SK-N-MC (cell line): Measurements from ENCODE around the gene MACROD2.

Source experiments
- DNase-seq: peaks from one replicate; pipeline ENCODE4 v3.0.0-alpha.2; 2011; ENCODE audit warnings: low read depth, low spot score
- H3K27ac ChIP-seq: fragments of 200-600 bp; sonication (generic); 2 replicates; pipeline ENCODE4 v1.5.1; 2016; ENCODE audit warnings: mixed run types
- H3K36me3 ChIP-seq: fragments of 200-600 bp; sonication (generic); 2 replicates; pipeline ENCODE4 v1.6.1; 2017; ENCODE audit warnings: antibody characterized with exemption, low read length, mixed read lengths; ENCODE audit not compliant: insufficient read depth
- H3K4me3 ChIP-seq: fragments of 200-600 bp; sonication (generic); 2 replicates; pipeline ENCODE4 v1.5.1; 2016
- H3K9ac ChIP-seq: fragments of 200-600 bp; sonication (generic); 2 replicates; pipeline ENCODE4 v1.8.0; 2017; ENCODE audit warnings: mixed run types, mixed read lengths; ENCODE audit not compliant: insufficient read length
- H3K9me3 ChIP-seq: fragments of 200-600 bp; sonication (generic); 2 replicates; pipeline ENCODE4 v1.6.1; 2017; ENCODE audit warnings: low read depth, mild to moderate bottlenecking, antibody characterized with exemption, low read length, moderate library complexity, mixed read lengths
- EZH2 ChIP-seq: fragments of 200-600 bp; sonication (generic); IDR thresholded peaks from one replicate; pipeline ENCODE4 v1.6.1; 2017; ENCODE audit warnings: antibody characterized with exemption
- FOXP2 ChIP-seq: optimal IDR thresholded peaks from 2 replicates; pipeline ENCODE3; 2011; ENCODE audit warnings: mild to moderate bottlenecking, moderate library complexity; ENCODE audit not compliant: insufficient read depth; ENCODE audit errors: extremely low read length, control extremely low read depth
- POLR2AphosphoS5 ChIP-seq: IDR thresholded peaks from 2 replicates; pipeline ENCODE4 v1.6.1; 2012; ENCODE audit warnings: mild to moderate bottlenecking, low read depth, low read length, borderline replicate concordance

MACROD2 gene

DNA sequence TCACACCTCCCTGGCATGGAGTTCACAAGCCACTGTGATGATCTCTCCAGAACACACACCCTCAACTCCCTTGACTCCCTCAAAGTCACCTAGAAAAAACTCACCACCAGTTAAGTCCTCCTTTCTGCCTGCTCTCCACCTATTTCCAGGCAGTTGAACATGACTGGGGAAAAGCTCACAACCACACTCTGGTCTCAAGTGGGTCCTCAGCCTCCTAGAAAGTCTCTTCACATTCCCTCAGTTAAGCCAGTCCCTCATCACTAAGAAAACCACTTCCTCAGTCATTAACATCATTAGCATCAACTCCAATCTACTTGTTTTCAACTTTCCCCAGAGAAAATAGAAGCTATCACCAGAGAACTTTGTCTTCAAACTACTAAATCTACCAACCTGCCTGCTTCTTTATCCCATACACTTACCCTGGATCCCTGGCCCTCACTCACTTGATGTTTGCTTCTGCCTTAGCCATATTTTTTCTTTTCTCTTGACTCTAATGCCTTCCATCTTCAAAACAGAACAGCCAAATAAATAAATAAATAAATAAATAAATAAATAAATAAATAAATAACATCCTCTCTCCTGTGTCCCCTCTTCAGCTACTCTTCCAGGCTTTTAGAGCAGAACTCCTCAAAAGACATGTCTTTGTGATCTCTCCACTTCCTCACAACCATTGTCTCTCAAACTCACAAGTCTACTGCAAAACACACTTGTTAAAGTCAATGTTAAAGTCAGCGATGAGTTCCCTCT is 1084.5 kb downstream of the MACROD2 start:
- no peak for TF ChIP-seq EZH2
- no peak for TF ChIP-seq POLR2AphosphoS5
- TF ChIP-seq FOXP2 = no peak
- H3K4me3 ChIP-seq = no peak overlapping the region
- H3K27ac ChIP-seq = no peak overlapping the region
- DNase-seq = no peak
- no peaks in the 10 kb centered on the region for H3K9me3 ChIP-seq
- no peaks in the 10 kb centered on the region for H3K36me3 ChIP-seq
- H3K9ac ChIP-seq = no peak overlapping the region

DNA sequence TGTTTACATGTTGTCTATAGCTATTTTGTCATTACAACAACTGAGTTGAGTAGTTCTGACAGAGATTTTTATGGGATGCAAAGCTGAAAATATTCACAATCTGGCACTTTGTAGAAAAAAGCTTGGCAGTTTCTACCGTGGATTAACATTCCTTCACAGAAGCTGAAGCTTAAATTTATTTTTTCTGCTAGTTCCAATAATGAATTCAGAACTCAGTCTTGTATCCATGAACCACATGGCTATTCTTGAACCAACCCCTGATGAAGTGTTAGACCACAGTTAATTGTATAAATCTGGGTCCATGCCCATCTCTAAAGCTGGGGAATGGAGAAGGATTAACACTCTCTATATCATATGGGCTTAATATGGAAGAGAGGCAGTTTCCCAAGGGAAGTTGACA is 1085.9 kb downstream of the MACROD2 start:
- no peaks in the 10 kb centered on the region for H3K36me3 ChIP-seq
- H3K4me3 ChIP-seq = no peak overlapping the region
- no peak for TF ChIP-seq POLR2AphosphoS5
- no peak for TF ChIP-seq EZH2
- TF ChIP-seq FOXP2 = no peak
- no peak overlapping the region for H3K9ac ChIP-seq
- no peak overlapping the region for H3K27ac ChIP-seq
- no peak for DNase-seq
- no peaks in the 10 kb centered on the region for H3K9me3 ChIP-seq

DNA sequence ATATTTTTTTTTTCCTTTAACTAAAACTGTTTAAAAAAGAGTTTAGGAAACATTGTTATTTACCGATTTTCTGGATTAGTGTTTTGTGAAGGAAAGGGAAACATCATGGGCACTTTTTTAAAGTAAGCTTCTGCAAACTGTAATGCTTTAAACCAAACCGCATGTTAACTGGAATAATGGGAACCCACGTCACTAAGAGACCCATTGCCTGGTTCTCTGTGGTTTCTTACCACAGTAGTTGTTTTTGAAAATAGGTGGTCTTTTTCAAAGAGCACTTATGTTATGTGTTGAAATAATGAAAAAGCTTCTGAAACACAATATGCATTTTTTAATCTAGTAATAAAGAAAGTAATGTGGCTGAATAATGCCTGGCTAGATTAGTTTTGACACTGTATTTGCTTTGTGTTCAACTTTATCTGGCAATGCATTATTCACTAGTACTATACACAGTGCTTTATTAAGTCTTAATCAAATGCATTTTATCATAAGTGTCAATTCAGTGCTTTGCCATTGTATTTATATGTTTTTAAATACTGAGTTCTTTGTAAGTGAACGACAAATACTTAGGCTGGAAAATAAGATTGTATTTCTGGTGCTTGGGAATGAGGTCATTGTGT is 1096.2 kb downstream of the MACROD2 start:
- Histone ChIP-seq H3K36me3 (no peaks in the 10 kb centered on the region), H3K27ac (no peak overlapping the region), H3K4me3 (no peak overlapping the region), H3K9me3 (no peaks in the 10 kb centered on the region), H3K9ac (no peak overlapping the region)
- no peak for TF ChIP-seq POLR2AphosphoS5
- no peak for TF ChIP-seq EZH2
- TF ChIP-seq FOXP2 = no peak
- no peak for DNase-seq

DNA sequence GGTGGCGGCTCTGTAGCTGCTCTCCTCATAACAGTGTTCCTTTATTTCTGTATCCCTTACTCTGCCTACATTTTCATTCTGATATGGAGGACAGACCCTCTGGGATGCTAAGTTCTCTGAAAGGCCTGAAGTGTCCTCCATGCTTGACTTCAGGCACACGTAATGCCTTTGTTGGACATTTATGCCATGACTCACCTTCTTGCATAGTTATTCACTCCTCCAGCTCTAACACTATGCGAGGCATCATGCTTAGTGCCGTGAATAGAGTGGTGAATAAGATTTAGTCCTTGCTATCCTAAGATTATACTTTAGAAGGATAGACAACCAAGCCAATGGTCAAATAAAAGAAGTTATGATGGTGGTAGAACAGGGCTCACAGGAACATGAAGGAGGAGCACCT is 1103.0 kb downstream of the MACROD2 start:
- no peaks in the 10 kb centered on the region for H3K9me3 ChIP-seq
- H3K27ac ChIP-seq = no peak overlapping the region
- no peak overlapping the region for H3K4me3 ChIP-seq
- TF ChIP-seq EZH2 = no peak
- TF ChIP-seq FOXP2 = no peak
- no peak for TF ChIP-seq POLR2AphosphoS5
- no peaks in the 10 kb centered on the region for H3K36me3 ChIP-seq
- H3K9ac ChIP-seq = no peak overlapping the region
- no peak for DNase-seq

DNA sequence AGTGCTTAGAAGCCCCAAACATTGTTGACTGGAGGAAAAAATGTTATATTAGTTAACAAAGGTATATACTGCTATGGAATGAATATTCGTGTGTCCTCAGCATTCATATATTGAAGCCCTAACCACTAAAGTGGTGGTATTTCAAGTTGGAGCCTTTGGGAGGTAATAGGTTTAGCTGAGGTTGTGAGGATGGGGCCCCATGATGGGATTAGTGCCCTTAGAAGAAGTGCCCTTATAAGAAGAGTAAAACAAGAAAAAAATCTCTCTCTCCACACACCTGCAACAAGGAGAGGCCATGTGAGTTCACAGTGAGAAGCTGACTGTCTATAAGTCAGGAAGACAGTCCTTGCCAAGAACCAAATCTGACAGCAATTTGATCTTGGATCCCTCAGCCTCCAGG is 1103.8 kb downstream of the MACROD2 start:
- Histone ChIP-seq H3K9ac (no peak overlapping the region), H3K9me3 (no peaks in the 10 kb centered on the region), H3K36me3 (no peaks in the 10 kb centered on the region), H3K27ac (no peak overlapping the region), H3K4me3 (no peak overlapping the region)
- DNase-seq = no peak
- TF ChIP-seq FOXP2 (no peak), EZH2 (no peak), POLR2AphosphoS5 (no peak)

DNA sequence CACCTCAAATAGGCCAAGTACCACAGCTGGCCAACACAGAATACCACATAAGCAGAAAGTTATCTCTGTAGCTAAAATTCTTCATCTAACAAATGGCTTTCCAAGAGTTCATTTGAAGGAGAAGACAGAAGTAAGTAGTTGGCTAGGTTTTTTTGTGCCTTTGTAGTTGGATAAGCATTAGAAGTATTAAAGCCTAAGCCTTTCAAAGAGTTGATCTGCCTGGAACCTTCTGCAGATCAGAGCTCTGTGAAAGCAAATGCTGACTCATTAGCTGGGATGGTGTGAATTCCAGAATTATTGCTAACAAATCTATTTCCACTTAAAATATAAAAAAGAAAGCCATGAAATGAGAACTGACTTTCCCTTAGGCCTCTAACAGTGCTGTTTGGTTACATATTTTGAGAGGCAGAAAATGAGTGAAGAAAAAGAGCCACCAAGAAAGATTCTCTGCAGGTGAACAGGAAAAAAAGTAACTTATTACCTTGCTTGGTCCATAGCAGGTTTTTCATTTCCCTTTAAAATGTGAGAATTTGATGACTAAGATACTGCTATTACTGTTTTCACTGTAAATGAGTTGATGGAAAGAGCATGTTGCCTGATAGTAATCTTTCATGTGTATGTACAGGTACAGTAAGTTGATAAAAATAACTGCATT is 1105.3 kb downstream of the MACROD2 start:
- H3K36me3 ChIP-seq = no peaks in the 10 kb centered on the region
- H3K9ac ChIP-seq = no peak overlapping the region
- no peak for DNase-seq
- no peaks in the 10 kb centered on the region for H3K9me3 ChIP-seq
- H3K4me3 ChIP-seq = no peak overlapping the region
- TF ChIP-seq EZH2 = no peak
- H3K27ac ChIP-seq = no peak overlapping the region

DNA sequence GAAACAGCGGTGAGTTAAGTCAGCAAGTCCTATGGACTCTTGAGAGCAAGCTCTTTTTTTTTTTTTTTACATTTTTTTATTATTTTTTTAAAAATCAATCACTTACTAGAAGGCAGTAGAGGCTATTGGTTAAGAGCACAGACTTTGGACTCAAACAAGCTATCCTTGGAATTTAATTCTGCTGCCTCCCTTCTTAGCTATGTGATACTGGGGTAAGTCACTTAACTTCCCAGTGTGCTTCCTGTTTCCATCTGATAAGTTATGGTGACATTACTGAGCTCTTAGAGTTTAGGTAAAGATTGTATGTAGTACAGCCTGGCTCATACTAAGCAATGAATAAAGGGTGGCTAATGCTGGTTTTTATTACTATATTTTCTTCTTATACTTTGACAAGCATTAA is 1112.6 kb downstream of the MACROD2 start:
- Histone ChIP-seq H3K27ac (no peak overlapping the region), H3K9ac (no peak overlapping the region), H3K9me3 (peaks cover 4% of the 10 kb centered on the region; the same call in 1 of the 2 replicates), H3K4me3 (no peak overlapping the region), H3K36me3 (no peaks in the 10 kb centered on the region)
- no peak for DNase-seq
- no peak for TF ChIP-seq EZH2
- TF ChIP-seq POLR2AphosphoS5 = no peak

DNA sequence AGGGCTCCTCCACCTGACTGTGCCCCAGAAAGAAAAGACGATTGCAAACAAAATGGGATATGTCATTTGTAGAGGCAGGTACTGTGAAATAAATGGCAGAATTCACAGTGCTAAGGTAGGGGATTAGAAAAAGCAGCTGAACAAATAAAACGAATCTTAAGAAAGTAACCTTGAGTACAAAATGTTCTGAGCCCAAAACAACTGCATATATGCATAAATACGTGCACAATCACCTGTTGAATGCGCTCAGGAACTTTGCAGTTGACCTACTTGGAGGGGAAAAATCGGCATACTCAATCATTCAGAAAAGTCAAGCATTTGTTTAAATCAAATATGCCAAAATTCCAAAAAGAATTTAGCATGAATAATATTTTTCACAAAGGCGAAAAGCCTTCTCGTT is 1114.2 kb downstream of the MACROD2 start:
- no peak for TF ChIP-seq EZH2
- no peak overlapping the region for H3K9ac ChIP-seq

More for the DNA sequence above, 1114.2 kb downstream of the MACROD2 start:
- Histone ChIP-seq H3K36me3 (no peaks in the 10 kb centered on the region), H3K27ac (no peak overlapping the region), H3K4me3 (no peak overlapping the region), H3K9me3 (peaks cover 4% of the 10 kb centered on the region; the same call in 1 of the 2 replicates)
- no peak for DNase-seq
